CD4-positive, alpha-beta memory T cell (primary cell): ENCODE data around the gene UFC1. TPM values are rescaled to one million over a fixed set of nuclear protein-coding genes. Genes with fewer than 3 reads are reported as not detected.

ENCODE experiments used
- CTCF ChIA-PET: fragments of 350-600 bp; sonication (Branson Sonifier 250); formaldehyde crosslinking; loops from one replicate; lab custom pipeline; 2021; ENCODE audit warnings: inconsistent platforms; ENCODE audit not compliant: partially characterized antibody; lab: Charles Lee
- POLR2A ChIA-PET: fragments of 350-600 bp; sonication (Branson Sonifier 250); formaldehyde crosslinking; loops from one replicate; lab custom pipeline; 2021; ENCODE audit not compliant: partially characterized antibody; lab: Charles Lee
- DNase-seq, 5 donors: peaks; one replicate each; pipeline versions ENCODE4 v3.0.0 to v3.0.0-alpha.2; 2020 to 2022; ENCODE audit warnings: mixed read lengths in 1 of 5
- H3K27ac ChIP-seq: one replicate; pipeline ENCODE4 v1.7.0; 2013; ENCODE audit warnings: low read depth, low read length
- H3K27me3 ChIP-seq: 2 replicates; pipeline ENCODE4 v1.7.0; 2013; ENCODE audit warnings: mild to moderate bottlenecking, low read length, moderate library complexity; ENCODE audit not compliant: insufficient read depth
- H3K36me3 ChIP-seq: 2 replicates; pipeline ENCODE4 v1.7.0; 2013; ENCODE audit warnings: mild to moderate bottlenecking, low read length, moderate library complexity; ENCODE audit not compliant: insufficient read depth
- H3K4me1 ChIP-seq: 2 replicates; pipeline ENCODE4 v1.7.0; 2013; ENCODE audit warnings: mild to moderate bottlenecking, low read length, moderate library complexity; ENCODE audit not compliant: insufficient read depth
- H3K4me3 ChIP-seq, 2 donors: one replicate each; pipeline ENCODE4 v1.7.0; 2013; ENCODE audit warnings: low read length in 2 of 2, mild to moderate bottlenecking in 1 of 2
- H3K9me3 ChIP-seq, 2 donors: one replicate each; pipeline ENCODE4 v1.7.0; 2013; ENCODE audit warnings: low read length in 2 of 2, control low read depth in 1 of 2; ENCODE audit not compliant: control insufficient read depth in 1 of 2
- H3K27ac Mint-ChIP-seq, 7 donors: one replicate each; pipeline ENCODE4 v1.8.0; 2020 to 2021; ENCODE audit warnings: mixed read lengths in 7 of 7, mild to moderate bottlenecking in 6 of 7, inconsistent platforms in 3 of 7, moderate library complexity in 3 of 7
- H3K27me3 Mint-ChIP-seq, 2 donors: one replicate each; pipeline ENCODE4 v1.8.0; 2020 to 2021; ENCODE audit warnings: mixed read lengths in 2 of 2
- H3K36me3 Mint-ChIP-seq, 2 donors: one replicate each; pipeline ENCODE4 v1.8.0; 2020 to 2021; ENCODE audit warnings: mixed read lengths in 2 of 2, inconsistent platforms in 1 of 2, mild to moderate bottlenecking in 1 of 2
- H3K4me1 Mint-ChIP-seq, 4 donors: one replicate each; pipeline ENCODE4 v1.8.0; 2020 to 2021; ENCODE audit warnings: mixed read lengths in 4 of 4, mild to moderate bottlenecking in 1 of 4
- H3K4me3 Mint-ChIP-seq, 8 donors: one replicate each; pipeline ENCODE4 v1.8.0; 2020 to 2021; ENCODE audit warnings: mixed read lengths in 8 of 8, mild to moderate bottlenecking in 7 of 8, moderate library complexity in 6 of 8, inconsistent platforms in 3 of 8
- H3K9me3 Mint-ChIP-seq, 8 donors: one replicate each; pipeline ENCODE4 v1.8.0; 2020 to 2021; ENCODE audit warnings: mixed read lengths in 8 of 8, mild to moderate bottlenecking in 5 of 8, inconsistent platforms in 3 of 8, moderate library complexity in 1 of 8
- intact Hi-C: fragments of 100-400 bp; cut with micrococcal nuclease; formaldehyde crosslinking; loops from one replicate; pipeline ENCODE4 v1.15.1; 2023
- polyA plus RNA-seq, 2 donors: library from polyadenylated mRNA; unstranded; fragments of 300-500 nt; fragmentation: Illumina TruSeq; gene quantifications; one replicate each; pipeline ENCODE4 v1.2.3, GENCODE V29; 2021
- total RNA-seq, 2 experiments: library from RNA; stranded (reverse); gene quantifications; one replicate each; pipeline ENCODE4 v1.2.3, GENCODE V29; 2021

Gene UFC1
- total and polyA plus RNA-seq, 4 experiments from 2014 or later, result 87.2 to 176 (median 117) TPM

GRCh38 chr1:161192476-161193465 is 39.0 kb downstream of the UFC1 start:
- no peaks in the 10 kb centered on the region for H3K27me3 Mint-ChIP-seq
- peak overlapping the region; percentile 14 to 92 (median 82) for H3K27ac Mint-ChIP-seq
- Histone ChIP-seq H3K27ac (no peak overlapping the region), H3K27me3 (no peaks in the 10 kb centered on the region), H3K4me1 (peaks cover 47% of the 10 kb centered on the region), H3K9me3 (no peaks in the 10 kb centered on the region), H3K36me3 (no peaks in the 10 kb centered on the region), H3K4me3 (no peak overlapping the region)
- ChIA-PET CTCF (interaction anchor here (0.6 to 10.9 kb wide), 24 partner anchors 7 to 192 kb away, joined by 3 to 131 read pairs (median 6); partner anchors contain the start of genes APOA2, B4GALT3, NDUFS2 and PPOX), POLR2A (interaction anchor here (1.2 to 10.4 kb wide), 13 partner anchors 7 to 197 kb away, joined by 3 to 134 read pairs (median 6); partner anchors contain the start of genes ADAMTS4, B4GALT3, NDUFS2 and PPOX)
- H3K36me3 Mint-ChIP-seq, result peaks cover 0 to 2% of the 10 kb centered on the region in 2 donors
- no peaks in the 10 kb centered on the region for H3K9me3 Mint-ChIP-seq
- intact Hi-C loops, result loop anchor here (1.0 kb wide), 4 partner anchors 10 to 190 kb away; no protein-coding TSS in a partner anchor
- peak; percentile 66 to 74 (median 71) for DNase-seq
- H3K4me1 Mint-ChIP-seq, result peaks cover 22 to 43% (median 32%) of the 10 kb centered on the region in 4 donors
- peak overlapping the region in 4 of 8 donors; percentile 17 to 53 (median 32) for H3K4me3 Mint-ChIP-seq

GRCh38 chr1:161193561-161194235 is 39.9 kb downstream of the UFC1 start:
- intact Hi-C loops, result no loop called here
- Mint-ChIP-seq H3K9me3 (no peaks in the 10 kb centered on the region), H3K4me3 (no peak overlapping the region), H3K27me3 (no peaks in the 10 kb centered on the region), H3K4me1 (peaks cover 17 to 36% (median 26%) of the 10 kb centered on the region in 4 donors), H3K36me3 (peaks cover 0 to 2% of the 10 kb centered on the region in 2 donors), H3K27ac (no peak overlapping the region)
- Histone ChIP-seq H3K36me3 (no peaks in the 10 kb centered on the region), H3K9me3 (no peaks in the 10 kb centered on the region), H3K4me1 (peaks cover 37% of the 10 kb centered on the region), H3K27me3 (no peaks in the 10 kb centered on the region), H3K4me3 (no peak overlapping the region), H3K27ac (no peak overlapping the region)
- ChIA-PET POLR2A (interaction anchor here (1.3 to 10.4 kb wide), 6 partner anchors 8 to 32 kb away, joined by 3 to 134 read pairs (median 22); partner anchors contain the start of genes ADAMTS4, NDUFS2, PPOX and TOMM40L), CTCF (interaction anchor here (0.6 to 10.9 kb wide), 11 partner anchors 8 to 97 kb away, joined by 3 to 131 read pairs (median 16); partner anchors contain the start of genes APOA2, NDUFS2, PPOX and TOMM40L)
- no peak for DNase-seq

- H3K4me1 Mint-ChIP-seq, result peaks cover 16 to 31% (median 24%) of the 10 kb centered on the region in 4 donors
- Histone ChIP-seq H3K36me3 (no peaks in the 10 kb centered on the region), H3K9me3 (no peaks in the 10 kb centered on the region), H3K27me3 (no peaks in the 10 kb centered on the region), H3K4me3 (no peak overlapping the region), H3K27ac (no peak overlapping the region), H3K4me1 (peaks cover 36% of the 10 kb centered on the region)
- peak overlapping the region in 2 of 8 donors; percentile 11 to 12 for H3K4me3 Mint-ChIP-seq
- no peak for DNase-seq
- H3K27me3 Mint-ChIP-seq, result peaks cover 0 to 1% of the 10 kb centered on the region in 2 donors
- CTCF ChIA-PET, result interaction anchor here (1.3 to 10.9 kb wide), 5 partner anchors 8 to 40 kb away, joined by 3 to 131 read pairs (median 115); partner anchors contain the start of genes APOA2, NDUFS2, PPOX and TOMM40L
- intact Hi-C loops, result no loop called here
- POLR2A ChIA-PET, result interaction anchor here (1.4 to 5.7 kb wide), 2 partner anchors 30 kb away, joined by 5 to 37 read pairs; partner anchors contain the start of genes PPOX and TOMM40L
- peaks cover 0 to 2% of the 10 kb centered on the region in 2 donors for H3K36me3 Mint-ChIP-seq
- H3K27ac Mint-ChIP-seq, result peak overlapping the region in 3 of 7 donors; percentile 15 to 72 (median 25)
- no peaks in the 10 kb centered on the region for H3K9me3 Mint-ChIP-seq
These were observed 41.4 kb downstream of the UFC1 start for GRCh38 chr1:161195171-161195570.

- H3K9me3 ChIP-seq, result no peaks in the 10 kb centered on the region
- DNase-seq, result no peak
- H3K4me1 Mint-ChIP-seq, result peaks cover 19 to 41% (median 32%) of the 10 kb centered on the region in 4 donors
- ChIA-PET POLR2A (interaction anchor here (0.7 kb wide), 1 partner anchor 16 kb away, joined by 3 read pairs; no protein-coding TSS in a partner anchor), CTCF (interaction anchor here (1.3 to 10.9 kb wide), 3 partner anchors 9 to 30 kb away, joined by 3 to 131 read pairs (median 115); partner anchors contain the start of genes APOA2, PPOX and TOMM40L)
- H3K9me3 Mint-ChIP-seq, result no peaks in the 10 kb centered on the region
- H3K36me3 ChIP-seq, result no peaks in the 10 kb centered on the region
- H3K4me1 ChIP-seq, result peaks cover 40% of the 10 kb centered on the region
- intact Hi-C loops, result no loop called here
- H3K27me3 Mint-ChIP-seq, result peaks cover 0 to 1% of the 10 kb centered on the region in 2 donors
- H3K4me3 Mint-ChIP-seq, result no peak overlapping the region
- H3K4me3 ChIP-seq, result no peak overlapping the region
- no peaks in the 10 kb centered on the region for H3K27me3 ChIP-seq
- peaks cover 0 to 2% of the 10 kb centered on the region in 2 donors for H3K36me3 Mint-ChIP-seq
- no peak overlapping the region for H3K27ac ChIP-seq
- no peak overlapping the region for H3K27ac Mint-ChIP-seq
These were observed 42.3 kb downstream of the UFC1 start for GRCh38 chr1:161196111-161196510.

GRCh38 chr1:161196521-161197451 is 43.0 kb downstream of the UFC1 start:
- H3K27ac ChIP-seq, result no peak overlapping the region
- peaks cover 41% of the 10 kb centered on the region for H3K4me1 ChIP-seq
- H3K9me3 Mint-ChIP-seq, result no peaks in the 10 kb centered on the region
- no peak overlapping the region for H3K27ac Mint-ChIP-seq
- no peak overlapping the region for H3K4me3 Mint-ChIP-seq
- H3K4me1 Mint-ChIP-seq, result peaks cover 23 to 44% (median 36%) of the 10 kb centered on the region in 4 donors
- H3K9me3 ChIP-seq, result no peaks in the 10 kb centered on the region
- DNase-seq, result no peak
- POLR2A ChIA-PET, result interaction anchor here (0.7 to 0.8 kb wide), 2 partner anchors 15 to 17 kb away, joined by 3 read pairs; no protein-coding TSS in a partner anchor
- H3K4me3 ChIP-seq, result no peak overlapping the region
- CTCF ChIA-PET, result interaction anchor here (1.3 to 8.7 kb wide), 2 partner anchors 8 to 28 kb away, joined by 3 to 131 read pairs; partner anchors contain the start of genes APOA2 and TOMM40L
- H3K27me3 Mint-ChIP-seq, result peaks cover 0 to 1% of the 10 kb centered on the region in 2 donors
- H3K27me3 ChIP-seq, result no peaks in the 10 kb centered on the region
- intact Hi-C loops, result no loop called here
- H3K36me3 Mint-ChIP-seq, result peaks cover 0 to 2% of the 10 kb centered on the region in 2 donors
- no peaks in the 10 kb centered on the region for H3K36me3 ChIP-seq
